IMR-90 (cell line): ENCODE results near the gene NELFCD. TPM values are rescaled to one million over a fixed set of nuclear protein-coding genes. Genes with fewer than 3 reads are reported as not detected.

Experiments
- ATAC-seq: fragments of 200-7000 bp; cut with Tn5 transposase; 2 replicates; pipeline ENCODE4 v1.9.1; 2020; ENCODE audit warnings: low read depth, mild to moderate bottlenecking, moderate library complexity
- BruUV-seq: library from RNA; stranded (reverse); fragments of 400-500 nt; replicated peaks from 2 replicates; lab custom pipeline; 2021; lab: Mats Ljungman, UMichigan
- CTCF ChIA-PET: fragments of 300-600 bp; formaldehyde crosslinking; extraction: SDS; loops from one replicate; lab custom pipeline; 2021; ENCODE audit warnings: antibody characterized with exemption; lab: Yijun Ruan, JAX
- POLR2A ChIA-PET: fragments of 300-600 bp; sonication (Branson Sonifier 250); formaldehyde crosslinking; loops from one replicate; lab custom pipeline; 2022; ENCODE audit warnings: antibody characterized with exemption; ENCODE audit not compliant: unreplicated experiment; lab: Charles Lee
- DNase-seq: peaks from one replicate; pipeline ENCODE4 v3.0.0; 2013
- H2AFZ ChIP-seq: replicated peaks from 2 replicates; pipeline ENCODE3; 2013; ENCODE audit warnings: low read length, mild to moderate bottlenecking; ENCODE audit not compliant: poor library complexity
- H2AK5ac ChIP-seq: 2 replicates; pipeline ENCODE4 v1.6.1; 2013; ENCODE audit warnings: low read depth, low read length, inconsistent platforms
- H2AK9ac ChIP-seq: replicated peaks from 2 replicates; pipeline ENCODE3; 2013; ENCODE audit warnings: mild to moderate bottlenecking, low read depth, low read length, moderate library complexity; ENCODE audit not compliant: poor library complexity
- H2BK120ac ChIP-seq: 2 replicates; pipeline ENCODE4 v1.6.1; 2013; ENCODE audit warnings: low read depth, low read length, inconsistent platforms
- H2BK15ac ChIP-seq: 3 replicates; pipeline ENCODE4 v1.6.1; 2013; ENCODE audit warnings: low read depth, low read length, inconsistent platforms
- H2BK20ac ChIP-seq: 2 replicates; pipeline ENCODE4 v1.6.1; 2013; ENCODE audit warnings: low read depth, mild to moderate bottlenecking, inconsistent platforms, low read length, moderate library complexity
- H2BK5ac ChIP-seq: 2 replicates; pipeline ENCODE4 v1.6.1; 2013; ENCODE audit warnings: mild to moderate bottlenecking, low read depth, low read length, inconsistent platforms; ENCODE audit not compliant: poor library complexity, severe bottlenecking
- H3K14ac ChIP-seq: replicated peaks from 2 replicates; pipeline ENCODE4 v1.6.1; 2013; ENCODE audit warnings: low read depth, low read length, inconsistent platforms
- H3K18ac ChIP-seq: 2 replicates; pipeline ENCODE4 v1.6.1; 2013; ENCODE audit warnings: low read depth, low read length, control low read depth
- H3K23ac ChIP-seq: 2 replicates; pipeline ENCODE4 v1.6.1; 2013; ENCODE audit warnings: low read depth, low read length, inconsistent platforms
- H3K27ac ChIP-seq: 2 replicates; pipeline ENCODE4 v1.5.1; 2013; ENCODE audit warnings: mild to moderate bottlenecking, control low read depth, low read length; ENCODE audit not compliant: insufficient read depth
- H3K27me3 ChIP-seq: 2 replicates; pipeline ENCODE4 v1.6.1; 2013; ENCODE audit warnings: low read length; ENCODE audit not compliant: control insufficient read depth, insufficient read depth
- H3K36me3 ChIP-seq: 2 replicates; pipeline ENCODE4 v1.6.1; 2013; ENCODE audit warnings: low read length, mixed read lengths; ENCODE audit not compliant: control insufficient read depth, insufficient read depth
- H3K4ac ChIP-seq: 2 replicates; pipeline ENCODE4 v1.6.1; 2013; ENCODE audit warnings: low read depth, low read length, inconsistent platforms
- H3K4me1 ChIP-seq: 2 replicates; pipeline ENCODE4 v1.6.1; 2013; ENCODE audit warnings: low read length, mixed read lengths; ENCODE audit not compliant: control insufficient read depth, insufficient read depth
- H3K4me2 ChIP-seq: 2 replicates; pipeline ENCODE4 v1.6.1; 2013; ENCODE audit warnings: low read depth, mild to moderate bottlenecking, control low read depth, low read length, moderate library complexity
- H3K4me3 ChIP-seq: 2 replicates; pipeline ENCODE4 v1.5.1; 2013; ENCODE audit warnings: low read depth, mild to moderate bottlenecking, control low read depth, low read length, moderate library complexity; ENCODE audit not compliant: insufficient read depth
- H3K56ac ChIP-seq: 2 replicates; pipeline ENCODE4 v1.6.1; 2013; ENCODE audit warnings: low read length, inconsistent platforms; ENCODE audit not compliant: insufficient read depth; ENCODE audit errors: extremely low read depth
- H3K79me1 ChIP-seq, 2 experiments: 2 replicates each; pipeline ENCODE4 v1.6.1; 2013; ENCODE audit warnings: low read length in 2 of 2, inconsistent platforms in 1 of 2, low read depth in 1 of 2
- H3K9ac ChIP-seq: 2 replicates; pipeline ENCODE4 v1.6.1; 2013; ENCODE audit warnings: low read depth, low read length, control low read depth
- H3K9me1 ChIP-seq: 2 replicates; pipeline ENCODE4 v1.6.1; 2013; ENCODE audit warnings: low read length, inconsistent platforms; ENCODE audit not compliant: insufficient read depth
- H3K9me3 ChIP-seq: 2 replicates; pipeline ENCODE4 v1.6.1; 2013; ENCODE audit warnings: low read length; ENCODE audit not compliant: control insufficient read depth, insufficient read depth
- H4K20me1 ChIP-seq: 2 replicates; pipeline ENCODE4 v1.6.1; 2013; ENCODE audit warnings: low read length, inconsistent platforms; ENCODE audit not compliant: insufficient read depth
- H4K5ac ChIP-seq: 2 replicates; pipeline ENCODE4 v1.6.1; 2013; ENCODE audit warnings: mild to moderate bottlenecking, low read depth, low read length, control low read depth
- H4K8ac ChIP-seq, 2 experiments: 2 replicates each; pipeline ENCODE4 v1.6.1; 2013; ENCODE audit warnings: low read depth in 2 of 2, low read length in 2 of 2, control low read depth in 1 of 2, inconsistent platforms in 1 of 2
- H4K91ac ChIP-seq: 2 replicates; pipeline ENCODE4 v1.6.1; 2013; ENCODE audit warnings: low read depth, low read length, inconsistent platforms; ENCODE audit not compliant: insufficient read depth
- CHD1 ChIP-seq: IDR thresholded peaks from 2 replicates; pipeline ENCODE4 v1.6.1; 2012; ENCODE audit warnings: low read depth, low read length, improper control_type of control experiment
- CTCF ChIP-seq: conservative IDR thresholded peaks from 2 replicates; pipeline ENCODE4 v1.5.1; 2012; ENCODE audit warnings: mild to moderate bottlenecking, low read depth, low read length, improper control_type of control experiment
- ELK1 ChIP-seq: fragments of 150-350 bp; IDR thresholded peaks from 2 replicates; pipeline ENCODE4 v1.6.1; 2016; ENCODE audit warnings: low read depth, mild to moderate bottlenecking, low read length, moderate library complexity, borderline replicate concordance
- FOS ChIP-seq: fragments of 150-350 bp; IDR thresholded peaks from 2 replicates; pipeline ENCODE4 v1.6.1; 2016; ENCODE audit warnings: low read depth, low read length
- MAZ ChIP-seq: IDR thresholded peaks from 2 replicates; pipeline ENCODE4 v1.6.1; 2012; ENCODE audit warnings: low read depth, mild to moderate bottlenecking, low read length, improper control_type of control experiment, moderate library complexity, borderline replicate concordance
- MXI1 ChIP-seq: IDR thresholded peaks from 2 replicates; pipeline ENCODE4 v1.6.1; 2012; ENCODE audit warnings: low read depth, mild to moderate bottlenecking, low read length, moderate library complexity, borderline replicate concordance
- NFE2L2 ChIP-seq: fragments of 150-350 bp; IDR thresholded peaks from 2 replicates; pipeline ENCODE4 v1.6.1; 2016; ENCODE audit warnings: low read depth, mild to moderate bottlenecking, low read length
- POLR2A ChIP-seq: IDR thresholded peaks from 2 replicates; pipeline ENCODE4 v1.6.1; 2012; ENCODE audit warnings: mild to moderate bottlenecking, low read depth, low read length
- RCOR1 ChIP-seq: IDR thresholded peaks from 2 replicates; pipeline ENCODE4 v1.6.1; 2012; ENCODE audit warnings: mild to moderate bottlenecking, low read length, improper control_type of control experiment; ENCODE audit not compliant: insufficient replicate concordance
- RFX5 ChIP-seq: IDR thresholded peaks from 2 replicates; pipeline ENCODE4 v1.8.0; 2012; ENCODE audit warnings: low read depth, mild to moderate bottlenecking, low read length, moderate library complexity
- WGBS, 2 experiments: methylation state at CpG; one replicate each; pipeline versions ENCODE4 v1.1.5 to v1.1.7; 2013; ENCODE audit warnings: missing lambda C conversion rate in 2 of 2; ENCODE audit not compliant: insufficient read length in 1 of 2; ENCODE audit errors: extremely low coverage in 2 of 2; 5-methylcytosine and 5-hydroxymethylcytosine counted together
- dilution Hi-C: fragments of 300-500 bp; cut with HindIII; formaldehyde crosslinking; loops from one replicate; pipeline ENCODE4 v1.14.3; 2018; ENCODE audit warnings: low sequenced_read_pairs; ENCODE audit not compliant: unreplicated experiment
- in situ Hi-C: fragments of 300-500 bp; cut with MboI; formaldehyde crosslinking; loops from 3 replicates; pipeline ENCODE4 v1.14.3; 2019; ENCODE audit warnings: low sequenced_read_pairs, inconsistent platforms, mixed read lengths
- intact Hi-C: fragments of 100-400 bp; cut with micrococcal nuclease; formaldehyde crosslinking; loops from 2 replicates; pipeline ENCODE4 v1.10.0; 2022
- polyA plus RNA-seq, 3 experiments: library from polyadenylated mRNA; depleted of rRNA; stranded (reverse); fragments of >200 nt; gene quantifications; 2 replicates each; pipeline ENCODE4 v1.2.3, GENCODE V29; 2012; ENCODE audit warnings: low replicate concordance in 1 of 3
- total RNA-seq: library from RNA; depleted of rRNA; stranded (reverse); fragments of >200 nt; gene quantifications from 2 replicates; pipeline ENCODE4 v1.2.3, GENCODE V29; 2012

The NELFCD gene
- total and polyA plus RNA-seq, 2 of the 4 experiments (the other 2 are of a cell fraction), result 88.9 to 94.1 TPM

- dilution Hi-C loops, result no loop called here
Measured at GRCh38 chr20:58967652-58968429, 13.2 kb upstream of the NELFCD start.

More at GRCh38 chr20:58967652-58968429, 13.2 kb upstream of the NELFCD start:
- Histone ChIP-seq H3K4me3 (no peak overlapping the region), H3K27ac (no peak overlapping the region), H3K18ac (no peak overlapping the region), H2BK120ac (no peak overlapping the region), H2BK5ac (no peak overlapping the region), H3K23ac (no peak overlapping the region), H3K9ac (no peak overlapping the region), H2BK15ac (no peak overlapping the region), H2BK20ac (no peak overlapping the region), H2AK5ac (no peak overlapping the region), H4K91ac (no peak overlapping the region), H3K79me1 (no peaks in the 10 kb centered on the region), H3K36me3 (no peaks in the 10 kb centered on the region), H4K8ac (no peak overlapping the region), H3K4ac (no peak overlapping the region), H3K9me3 (no peaks in the 10 kb centered on the region), H4K5ac (no peak overlapping the region), H2AK9ac (no peak overlapping the region), H3K27me3 (peaks cover 14% of the 10 kb centered on the region), H3K14ac (no peak overlapping the region), H3K56ac (no peak overlapping the region), H3K4me1 (no peaks in the 10 kb centered on the region), H4K20me1 (no peaks in the 10 kb centered on the region), H3K4me2 (no peak overlapping the region), H2AFZ (no peak overlapping the region), H3K9me1 (no peaks in the 10 kb centered on the region)
- in situ Hi-C loops, result no loop called here
- BruUV-seq, result no TSS peak
- DNase-seq (no peak), ATAC-seq (no peak)
- TF ChIP-seq RCOR1, result no peak
- TF ChIP-seq FOS, result no peak
- TF ChIP-seq MXI1, result no peak
- TF ChIP-seq RFX5, result no peak
- no peak for TF ChIP-seq NFE2L2
- no peak for TF ChIP-seq POLR2A
- TF ChIP-seq CTCF, result no peak
- no peak for TF ChIP-seq MAZ
- TF ChIP-seq ELK1, result no peak
- TF ChIP-seq CHD1, result no peak
- ChIA-PET CTCF (no interaction called here), POLR2A (no interaction called here)
- intact Hi-C loops, result no loop called here
- WGBS, 2 experiments, result 17% methylated on average over 2 of the region's 10 CpGs; no CpG with 5 or more reads in 1 of the 2 experiments
